Caco-2 (cell line): ENCODE results near the gene FAM168A. TPM values are rescaled to one million over a fixed set of nuclear protein-coding genes. Genes with fewer than 3 reads are reported as not detected.
A peak's percentile ranks its signal among the peaks of the same experiment; 100 is the strongest.

Experiments
- BruUV-seq: library from RNA; stranded (reverse); fragments of 400-500 nt; replicated peaks from 2 replicates; lab custom pipeline; 2021; lab: Mats Ljungman, UMichigan
- CTCF ChIA-PET: fragments of 300-600 bp; sonication (Branson Sonifier 250); formaldehyde crosslinking; loops from one replicate; lab custom pipeline; 2022; ENCODE audit warnings: antibody characterized with exemption; lab: Charles Lee
- POLR2A ChIA-PET: fragments of 300-600 bp; sonication (Branson Sonifier 250); formaldehyde crosslinking; loops from one replicate; lab custom pipeline; 2022; ENCODE audit warnings: antibody characterized with exemption; lab: Charles Lee
- DNase-seq, 2 experiments: peaks; one replicate each; pipeline versions ENCODE4 v3.0.0 to v3.0.0-alpha.2; 2020 to 2022
- H3K27me3 ChIP-seq: replicated peaks from 2 replicates; pipeline ENCODE4 v1.6.0; 2011; ENCODE audit warnings: low read length; ENCODE audit not compliant: control insufficient read depth, insufficient read depth
- H3K36me3 ChIP-seq: 2 replicates; pipeline ENCODE4 v1.5.1; 2011; ENCODE audit warnings: low read length; ENCODE audit not compliant: control insufficient read depth, insufficient read depth
- H3K4me1 ChIP-seq: fragments of 250-450 bp; sonication (Bioruptor Pico); 2 replicates; pipeline ENCODE4 v1.5.1; 2020; ENCODE audit warnings: mild to moderate bottlenecking
- H3K4me3 ChIP-seq: 2 replicates; pipeline ENCODE4 v1.5.1; 2011; ENCODE audit warnings: low read depth, mild to moderate bottlenecking, control low read depth, low read length
- H3K9me3 ChIP-seq: fragments of 250-450 bp; sonication (Bioruptor Pico); 2 replicates; pipeline ENCODE4 v1.5.1; 2020; ENCODE audit warnings: mild to moderate bottlenecking, moderate library complexity
- H3K27ac Mint-ChIP-seq: one replicate; pipeline ENCODE4 v1.8.0; 2022; ENCODE audit warnings: mixed read lengths; ENCODE audit not compliant: unreplicated experiment
- H3K27me3 Mint-ChIP-seq: one replicate; pipeline ENCODE4 v1.8.0; 2022; ENCODE audit warnings: mixed read lengths; ENCODE audit not compliant: insufficient read depth, unreplicated experiment
- H3K36me3 Mint-ChIP-seq: one replicate; pipeline ENCODE4 v1.8.0; 2022; ENCODE audit warnings: mild to moderate bottlenecking, mixed read lengths; ENCODE audit not compliant: insufficient read depth, unreplicated experiment
- H3K4me1 Mint-ChIP-seq: one replicate; pipeline ENCODE4 v1.8.0; 2022; ENCODE audit warnings: low read depth, mixed read lengths; ENCODE audit not compliant: unreplicated experiment
- H3K4me3 Mint-ChIP-seq: one replicate; pipeline ENCODE4 v1.8.0; 2022; ENCODE audit warnings: mild to moderate bottlenecking, moderate library complexity, mixed read lengths; ENCODE audit not compliant: unreplicated experiment
- H3K9me3 Mint-ChIP-seq: one replicate; pipeline ENCODE4 v1.8.0; 2022; ENCODE audit warnings: mixed read lengths; ENCODE audit not compliant: unreplicated experiment
- CTCF ChIP-seq, 2 experiments: fragments of 200-600 bp in 1 of 2; IDR thresholded peaks; 1 replicate in 1 of 2; 2 replicates in 1 of 2; pipeline versions ENCODE4 v1.5.1 to v1.8.0; 2011 to 2022; ENCODE audit warnings: antibody characterized with exemption in 1 of 2, control low read depth in 1 of 2, inconsistent platforms in 1 of 2, low read depth in 1 of 2, low read length in 1 of 2, mild to moderate bottlenecking in 1 of 2, moderate library complexity in 1 of 2; ENCODE audit not compliant: insufficient read depth in 1 of 2, severe bottlenecking in 1 of 2, unreplicated experiment in 1 of 2
- intact Hi-C: fragments of 100-400 bp; cut with micrococcal nuclease; formaldehyde crosslinking; loops from one replicate; pipeline ENCODE4 v1.10.0; 2022; ENCODE audit not compliant: unreplicated experiment
- total RNA-seq: library from RNA; stranded (reverse); gene quantifications from 2 replicates; pipeline ENCODE4 v1.2.3, GENCODE V29; 2022

FAM168A gene
- total RNA-seq, 1 experiment from 2014 or later, result 46.0 TPM

GRCh38 chr11:73394416-73395296 lies 203.3 kb downstream of the FAM168A start:
- intact Hi-C loops, result no loop called here
- POLR2A ChIA-PET, result no interaction called here
- Histone ChIP-seq H3K27me3 (no peaks in the 10 kb centered on the region), H3K4me1 (no peaks in the 10 kb centered on the region), H3K36me3 (no peaks in the 10 kb centered on the region), H3K4me3 (no peak overlapping the region), H3K9me3 (no peaks in the 10 kb centered on the region)
- Mint-ChIP-seq H3K4me1 (no peaks in the 10 kb centered on the region), H3K27ac (no peak overlapping the region), H3K27me3 (no peaks in the 10 kb centered on the region), H3K36me3 (peaks cover 31% of the 10 kb centered on the region), H3K9me3 (no peaks in the 10 kb centered on the region), H3K4me3 (no peak overlapping the region)
- TF ChIP-seq CTCF (IDR thresholded peaks at IDR 0.05; ENCODE audit: insufficient read depth in 1 of 2, low read depth in 1 of 2, low read length in 1 of 2, severe bottlenecking in 1 of 2, unreplicated experiment in 1 of 2), result no peak
- BruUV-seq, result no TSS peak
- DNase-seq, result no peak
- CTCF ChIA-PET, result interaction anchor here (1.7 kb wide), 1 partner anchor 12 kb away, joined by 7 read pairs; no protein-coding TSS in a partner anchor

- POLR2A ChIA-PET, result no interaction called here
- Histone ChIP-seq H3K27me3 (no peaks in the 10 kb centered on the region), H3K9me3 (no peaks in the 10 kb centered on the region), H3K4me3 (no peak overlapping the region), H3K36me3 (no peaks in the 10 kb centered on the region), H3K4me1 (no peaks in the 10 kb centered on the region)
- CTCF ChIA-PET, result interaction anchor here (0.5 to 1.9 kb wide), 30 partner anchors 9 to 537 kb away, joined by 3 to 87 read pairs (median 5); no protein-coding TSS in a partner anchor
- H3K4me1 Mint-ChIP-seq, result no peaks in the 10 kb centered on the region
- no peaks in the 10 kb centered on the region for H3K9me3 Mint-ChIP-seq
- H3K27me3 Mint-ChIP-seq, result no peaks in the 10 kb centered on the region
- TF ChIP-seq CTCF (IDR thresholded peaks at IDR 0.05; ENCODE audit: insufficient read depth in 1 of 2, low read depth in 1 of 2, low read length in 1 of 2, severe bottlenecking in 1 of 2, unreplicated experiment in 1 of 2), result peak; percentile 92 to 97
- H3K27ac Mint-ChIP-seq, result no peak overlapping the region
- intact Hi-C loops, result loop anchor here (1.0 kb wide), 3 partner anchors 17 to 86 kb away; partner anchors contain the start of gene RELT
- peaks cover 22% of the 10 kb centered on the region for H3K36me3 Mint-ChIP-seq
- H3K4me3 Mint-ChIP-seq, result no peak overlapping the region
- BruUV-seq, result no TSS peak
- peak; percentile 85 to 89 for DNase-seq
These were observed 204.2 kb downstream of the FAM168A start for GRCh38 chr11:73393479-73394415.

GRCh38 chr11:73393011-73393380 lies 204.9 kb downstream of the FAM168A start:
- H3K9me3 Mint-ChIP-seq, result no peaks in the 10 kb centered on the region
- TF ChIP-seq CTCF (IDR thresholded peaks at IDR 0.05; ENCODE audit: insufficient read depth in 1 of 2, low read depth in 1 of 2, low read length in 1 of 2, severe bottlenecking in 1 of 2, unreplicated experiment in 1 of 2), result no peak
- DNase-seq, result no peak
- POLR2A ChIA-PET, result no interaction called here
- H3K4me3 ChIP-seq, result no peak overlapping the region
- H3K4me1 Mint-ChIP-seq, result no peaks in the 10 kb centered on the region
- no peaks in the 10 kb centered on the region for H3K27me3 Mint-ChIP-seq
- intact Hi-C loops, result loop anchor here (1.0 kb wide), 3 partner anchors 17 to 86 kb away; partner anchors contain the start of gene RELT
- H3K27me3 ChIP-seq, result no peaks in the 10 kb centered on the region
- BruUV-seq, result no TSS peak
- H3K36me3 ChIP-seq, result no peaks in the 10 kb centered on the region
- H3K4me1 ChIP-seq, result no peaks in the 10 kb centered on the region
- H3K27ac Mint-ChIP-seq, result no peak overlapping the region
- CTCF ChIA-PET, result interaction anchor here (0.5 to 1.9 kb wide), 28 partner anchors 9 to 538 kb away, joined by 3 to 87 read pairs (median 5); no protein-coding TSS in a partner anchor
- no peaks in the 10 kb centered on the region for H3K9me3 ChIP-seq
- H3K4me3 Mint-ChIP-seq, result no peak overlapping the region
- peaks cover 20% of the 10 kb centered on the region for H3K36me3 Mint-ChIP-seq
